HG03025 (cell line): ENCODE measurements around the gene CEP76.
A peak's percentile ranks its signal among the peaks of the same experiment; 100 is the strongest.

Experiments used
- ATAC-seq: cut with Tn5 transposase; IDR thresholded peaks from one replicate; pipeline ENCODE4 v1.9.1; 2021; ENCODE audit warnings: mild to moderate bottlenecking, moderate library complexity; ENCODE audit not compliant: unreplicated experiment, low FRiP score

The CEP76 gene

GRCh38 chr18:12721495-12722275, 19.2 kb upstream of the CEP76 start:
- no peak for ATAC-seq

GRCh38 chr18:12711446-12711845, 8.9 kb upstream of the CEP76 start:
- no peak for ATAC-seq

GRCh38 chr18:12703664-12704063, 1.1 kb upstream of the CEP76 start:
- ATAC-seq, result no peak

- ATAC-seq, result peak; percentile 37
These were observed 609 bp upstream of the CEP76 start for GRCh38 chr18:12703096-12703567.

- ATAC-seq, result no peak
These were observed 1.4 kb downstream of the CEP76 start for GRCh38 chr18:12701161-12701560.

GRCh38 chr18:12699747-12700146, 2.8 kb downstream of the CEP76 start:
- ATAC-seq, result no peak

- ATAC-seq, result no peak
These were observed 8.5 kb downstream of the CEP76 start for GRCh38 chr18:12694032-12694431.

GRCh38 chr18:12692206-12692605, 10.3 kb downstream of the CEP76 start:
- ATAC-seq, result no peak

- no peak for ATAC-seq
These were observed 13.2 kb downstream of the CEP76 start for GRCh38 chr18:12689256-12689850.

- ATAC-seq, result no peak
These were observed 16.4 kb downstream of the CEP76 start for GRCh38 chr18:12686100-12686499.

GRCh38 chr18:12679183-12679786, 23.2 kb downstream of the CEP76 start:
- ATAC-seq, result no peak

GRCh38 chr18:12668041-12668440, 34.5 kb downstream of the CEP76 start:
- ATAC-seq, result no peak

- no peak for ATAC-seq
These were observed 42.5 kb downstream of the CEP76 start for GRCh38 chr18:12659904-12660605.

- ATAC-seq, result peak; percentile 22
These were observed 43.9 kb downstream of the CEP76 start for GRCh38 chr18:12658426-12659138.

GRCh38 chr18:12657684-12658425, 44.7 kb downstream of the CEP76 start, which contains the start of gene SPIRE1:
Gene SPIRE1 (minus strand): TSS chr18:12658107. CDS start chr18:12657866, 241 bp downstream.
- ATAC-seq, result peak; percentile 67

GRCh38 chr18:12656938-12657683, 45.4 kb downstream of the CEP76 start:
- peak; percentile 42 for ATAC-seq

- no peak for ATAC-seq
These were observed 46.0 kb downstream of the CEP76 start for GRCh38 chr18:12656605-12656937.

GRCh38 chr18:12654971-12655370, 47.6 kb downstream of the CEP76 start:
- no peak for ATAC-seq

GRCh38 chr18:12652861-12653401, 49.6 kb downstream of the CEP76 start:
- ATAC-seq, result no peak
